Measurements from ENCODE around the gene SS18.

Gene SS18

DNA sequence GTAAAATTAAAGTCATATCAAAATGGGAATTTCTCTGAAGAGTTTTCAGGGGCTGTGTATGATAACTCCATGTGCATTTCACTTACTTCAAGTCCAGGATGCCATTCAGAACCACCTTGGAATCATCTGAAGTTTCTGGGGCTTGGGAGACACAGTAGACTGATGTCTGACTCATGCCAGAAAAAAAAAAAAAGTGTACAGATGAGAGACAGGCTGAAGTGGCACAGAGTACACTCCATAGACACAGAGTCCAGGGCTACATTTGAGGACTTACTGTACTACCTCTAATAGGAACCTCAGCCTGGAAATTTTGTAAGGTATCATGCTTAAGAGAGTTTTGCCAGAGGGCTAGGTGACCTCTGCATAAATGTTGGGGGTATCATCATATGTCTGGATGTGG, 92.0 kb downstream of the SS18 start:
- TF ChIP-seq, protein P1, sequence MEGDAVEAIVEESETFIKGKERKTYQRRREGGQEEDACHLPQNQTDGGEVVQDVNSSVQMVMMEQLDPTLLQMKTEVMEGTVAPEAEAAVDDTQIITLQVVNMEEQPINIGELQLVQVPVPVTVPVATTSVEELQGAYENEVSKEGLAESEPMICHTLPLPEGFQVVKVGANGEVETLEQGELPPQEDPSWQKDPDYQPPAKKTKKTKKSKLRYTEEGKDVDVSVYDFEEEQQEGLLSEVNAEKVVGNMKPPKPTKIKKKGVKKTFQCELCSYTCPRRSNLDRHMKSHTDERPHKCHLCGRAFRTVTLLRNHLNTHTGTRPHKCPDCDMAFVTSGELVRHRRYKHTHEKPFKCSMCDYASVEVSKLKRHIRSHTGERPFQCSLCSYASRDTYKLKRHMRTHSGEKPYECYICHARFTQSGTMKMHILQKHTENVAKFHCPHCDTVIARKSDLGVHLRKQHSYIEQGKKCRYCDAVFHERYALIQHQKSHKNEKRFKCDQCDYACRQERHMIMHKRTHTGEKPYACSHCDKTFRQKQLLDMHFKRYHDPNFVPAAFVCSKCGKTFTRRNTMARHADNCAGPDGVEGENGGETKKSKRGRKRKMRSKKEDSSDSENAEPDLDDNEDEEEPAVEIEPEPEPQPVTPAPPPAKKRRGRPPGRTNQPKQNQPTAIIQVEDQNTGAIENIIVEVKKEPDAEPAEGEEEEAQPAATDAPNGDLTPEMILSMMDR (IDR thresholded peaks at IDR 0.05): no peak

DNA sequence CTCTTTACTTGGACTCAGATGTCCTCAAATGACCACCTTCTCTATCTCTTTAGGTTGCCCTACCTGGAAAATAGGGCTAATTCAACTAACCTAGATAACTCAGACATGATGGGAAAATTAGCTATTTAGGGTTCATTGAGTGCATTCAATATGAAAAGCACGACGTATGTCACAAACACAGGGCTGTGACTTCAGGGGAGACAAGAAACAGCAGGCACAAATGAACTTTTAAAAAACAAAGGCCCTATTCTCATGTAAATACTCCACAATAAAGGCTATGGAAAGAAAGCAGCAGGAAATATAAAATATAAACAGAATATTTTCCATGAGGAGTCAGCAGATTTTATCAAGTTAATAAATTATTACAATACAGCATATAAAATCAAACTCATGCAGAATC, 97.8 kb downstream of the SS18 start:
- TF ChIP-seq, protein P1 (IDR thresholded peaks at IDR 0.05): no peak

DNA sequence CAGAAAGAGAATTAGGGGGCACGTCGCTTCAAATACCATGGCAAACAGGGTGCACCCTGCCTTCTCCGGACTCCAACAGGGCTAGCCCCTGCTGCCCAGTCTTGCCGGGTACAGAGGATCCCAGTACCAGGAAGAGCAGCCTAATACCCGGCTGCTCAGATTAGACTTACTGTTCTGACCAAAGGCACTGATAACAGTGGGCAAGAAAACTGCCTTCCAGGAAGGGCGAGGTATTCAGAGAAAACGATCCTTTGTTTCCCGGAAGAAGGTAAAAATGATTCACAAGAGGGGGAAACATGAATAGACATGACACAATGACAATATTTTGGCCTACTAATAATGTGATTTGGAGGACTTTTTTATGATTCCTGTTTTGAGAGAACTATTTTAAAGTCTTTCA, 99.9 kb downstream of the SS18 start:
- TF ChIP-seq, protein P1 (IDR thresholded peaks at IDR 0.05): no peak

DNA sequence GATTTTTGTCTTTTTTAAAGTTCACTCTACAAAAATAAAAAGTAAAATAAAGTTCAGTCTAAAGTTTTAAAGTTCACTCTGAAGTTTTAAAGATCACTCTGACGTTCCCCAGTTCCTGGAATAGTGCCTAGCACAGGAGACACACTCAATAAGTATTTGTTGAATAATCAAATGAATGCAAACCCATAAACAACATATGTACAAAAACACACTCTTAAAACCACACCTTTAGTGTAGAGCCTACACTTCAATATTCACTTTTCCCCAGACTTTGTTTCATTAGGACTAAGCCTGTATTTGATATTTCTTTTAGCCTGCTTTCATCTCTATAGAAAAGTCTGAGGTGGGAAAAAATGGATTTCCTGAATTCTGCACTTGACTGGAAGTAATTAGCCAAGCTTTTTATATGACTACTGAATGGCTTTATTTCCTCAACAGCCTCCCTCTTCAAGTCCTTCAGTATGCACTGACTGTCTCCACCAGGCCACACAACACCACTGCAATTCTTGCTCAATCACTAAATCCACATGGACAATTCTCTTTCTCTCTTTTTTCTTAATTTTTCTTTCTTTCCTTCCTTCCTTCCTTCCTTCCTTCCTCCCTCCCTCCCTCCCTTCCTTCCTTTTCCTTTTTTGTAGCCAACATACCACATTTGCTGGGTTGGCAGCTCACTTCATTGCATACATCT, 104.6 kb downstream of the SS18 start:
- TF ChIP-seq, protein P1 (IDR thresholded peaks at IDR 0.05): no peak

DNA sequence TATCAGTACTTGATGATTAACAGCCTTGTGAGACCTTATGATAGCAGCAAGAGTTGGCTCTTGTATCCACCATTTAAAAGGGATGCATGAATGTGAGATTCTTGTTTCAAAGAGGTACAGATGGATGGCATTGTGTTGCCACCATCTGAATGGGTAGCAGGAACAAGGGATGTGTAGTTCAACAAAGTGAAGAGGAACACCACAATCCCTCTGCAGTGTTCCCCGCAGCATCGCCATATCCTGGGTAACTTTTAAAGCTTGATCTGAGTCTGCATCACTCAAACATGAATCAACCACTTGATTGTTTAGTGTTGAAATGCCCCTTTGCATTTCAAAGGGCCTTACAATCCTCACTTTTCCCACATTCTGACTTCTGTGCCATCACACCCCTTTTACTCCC, 106.7 kb downstream of the SS18 start:
- TF ChIP-seq, protein P1 (IDR thresholded peaks at IDR 0.05): no peak

DNA sequence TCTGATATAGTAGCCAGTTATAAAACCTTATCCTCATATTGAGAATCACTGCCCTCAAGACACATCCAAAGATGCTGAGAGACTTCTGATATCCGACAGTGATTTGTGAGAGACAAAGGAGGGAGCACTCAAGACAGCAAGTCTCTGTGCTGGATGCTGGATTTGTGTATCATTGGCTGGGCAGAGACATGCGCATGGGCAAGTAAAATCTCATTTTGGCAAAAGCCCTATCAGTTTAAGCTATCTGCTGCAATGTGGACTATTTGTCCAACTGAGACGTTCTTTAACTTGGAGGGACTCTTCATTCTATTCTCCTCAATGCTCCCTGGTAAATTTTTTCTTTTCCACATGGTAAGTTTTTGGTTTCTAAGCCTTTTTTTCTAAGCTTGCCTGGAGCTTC, 107.5 kb downstream of the SS18 start:
- TF ChIP-seq, protein P1 (IDR thresholded peaks at IDR 0.05): no peak

DNA sequence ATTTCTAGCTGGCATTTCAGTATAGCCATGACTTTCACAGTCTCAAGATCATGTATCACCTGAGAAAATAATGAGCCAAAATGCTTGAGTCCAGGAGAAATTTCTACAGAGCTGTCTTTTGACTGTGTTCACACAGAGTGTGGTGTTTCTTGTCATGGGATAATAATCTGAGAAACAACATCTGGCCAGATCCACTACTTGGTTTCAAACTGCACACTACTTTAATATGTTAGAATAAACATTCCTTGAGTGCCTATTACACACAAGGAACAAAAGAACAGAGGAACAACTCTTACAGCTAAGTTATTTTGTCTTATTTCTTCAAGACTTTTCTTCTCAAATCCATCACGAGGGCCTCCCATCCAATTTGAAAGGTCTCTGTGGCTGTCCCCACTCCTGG, 108.3 kb downstream of the SS18 start:
- TF ChIP-seq, protein P1 (IDR thresholded peaks at IDR 0.05): no peak
